ENCODE results near the gene RAET1L.
"Not testable (repeated sequence)": the region's sequence is repeated elsewhere in the genome, so short reads cannot be mapped to it uniquely, and the experiment has no call there.

Gene RAET1L, protein sequence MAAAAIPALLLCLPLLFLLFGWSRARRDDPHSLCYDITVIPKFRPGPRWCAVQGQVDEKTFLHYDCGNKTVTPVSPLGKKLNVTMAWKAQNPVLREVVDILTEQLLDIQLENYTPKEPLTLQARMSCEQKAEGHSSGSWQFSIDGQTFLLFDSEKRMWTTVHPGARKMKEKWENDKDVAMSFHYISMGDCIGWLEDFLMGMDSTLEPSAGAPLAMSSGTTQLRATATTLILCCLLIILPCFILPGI

DNA sequence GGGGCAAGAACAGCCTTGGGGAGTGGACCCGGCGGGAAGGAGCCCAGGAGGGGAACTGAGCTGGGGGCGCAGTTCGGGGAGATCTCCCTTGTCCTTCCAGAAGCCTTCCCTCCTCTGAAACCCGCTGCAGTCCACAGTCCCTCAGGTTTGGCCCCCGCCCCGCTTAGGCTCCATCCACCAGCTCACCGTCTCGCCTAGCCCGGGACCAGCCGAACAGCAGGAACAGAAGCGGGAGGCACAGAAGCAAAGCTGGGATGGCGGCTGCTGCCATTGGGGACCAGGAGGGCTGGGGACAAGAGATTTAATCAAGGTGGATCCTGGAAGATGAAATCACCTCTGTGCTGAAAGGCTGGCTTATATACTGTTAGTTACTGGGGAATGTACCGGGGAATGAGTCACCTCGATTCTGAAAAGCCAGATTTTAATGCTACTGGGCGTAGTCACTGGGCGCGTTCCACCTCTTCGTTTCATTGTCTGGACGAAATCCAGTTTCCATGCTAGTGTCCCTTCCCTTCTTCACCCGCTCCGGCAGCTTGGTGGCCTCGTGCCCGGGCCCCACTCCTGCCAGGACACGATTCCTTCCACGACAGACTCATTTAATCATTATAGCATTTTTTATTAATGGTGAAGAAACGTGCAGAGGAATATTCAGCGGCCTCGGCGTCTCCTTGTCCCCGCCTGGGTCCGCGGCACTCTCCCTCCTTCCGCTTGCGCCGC lies at the start of gene RAET1L:
Gene RAET1L, minus strand, starts transcription at position 332 of the 717 bp plus-strand sequence. Its CDS starts 61 bp downstream, at position 271.
- no peak for DNase-seq (ENCODE audit: low read depth in 3 of 3)

DNA sequence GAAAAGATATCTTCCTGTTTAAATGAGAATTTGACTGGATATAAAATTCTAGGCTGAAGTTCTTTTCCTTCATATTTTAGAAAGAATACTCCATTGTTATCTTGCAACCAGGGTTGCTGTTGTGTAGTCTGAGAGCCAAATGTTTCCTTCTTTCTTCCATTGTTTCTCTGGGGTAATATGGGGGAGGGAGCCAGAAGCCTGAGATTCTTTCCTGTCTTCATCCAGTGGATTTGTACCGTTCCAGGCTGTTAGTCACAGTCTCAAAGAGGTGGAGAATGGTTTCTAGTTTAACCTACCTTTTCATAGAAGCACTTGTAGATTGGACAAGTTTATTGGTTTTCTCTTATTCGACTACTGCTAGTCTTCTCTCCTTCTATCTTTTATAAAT lies 49.7 kb upstream of the RAET1L start:
- no peak for DNase-seq (ENCODE audit: low read depth in 3 of 3)

DNA sequence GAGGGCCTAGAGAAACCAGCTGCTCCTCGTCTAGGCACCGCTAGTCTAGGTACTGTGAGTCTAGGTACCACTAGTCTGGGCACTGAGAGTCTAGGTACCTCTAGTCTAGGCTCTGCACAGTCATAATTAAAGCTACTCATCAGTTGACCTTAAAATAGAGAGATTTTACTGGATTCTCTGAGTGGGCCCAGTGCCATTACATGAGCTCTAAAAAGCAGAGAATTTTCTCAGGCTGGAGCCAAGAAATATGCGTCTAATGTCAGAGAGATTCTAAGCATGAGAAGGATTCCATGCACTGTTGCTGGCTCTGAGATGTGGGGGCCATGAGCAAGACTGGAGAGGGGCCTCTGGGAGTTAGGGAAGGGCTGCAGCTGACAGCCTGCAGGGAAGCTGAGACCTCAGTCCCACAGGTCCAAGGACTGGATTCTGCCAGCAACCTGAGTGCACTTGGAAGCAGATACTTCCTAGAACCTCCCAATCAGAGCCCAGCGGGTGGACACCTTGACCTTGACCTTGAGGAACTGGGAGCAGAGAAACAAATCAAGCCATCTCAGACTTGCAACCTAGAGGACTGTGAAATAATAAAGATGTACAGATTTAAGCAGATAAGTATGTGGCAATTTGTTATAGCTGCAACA lies 49.2 kb upstream of the RAET1L start:
- DNase-seq (ENCODE audit: low read depth in 3 of 3): not testable (repeated sequence)

DNA sequence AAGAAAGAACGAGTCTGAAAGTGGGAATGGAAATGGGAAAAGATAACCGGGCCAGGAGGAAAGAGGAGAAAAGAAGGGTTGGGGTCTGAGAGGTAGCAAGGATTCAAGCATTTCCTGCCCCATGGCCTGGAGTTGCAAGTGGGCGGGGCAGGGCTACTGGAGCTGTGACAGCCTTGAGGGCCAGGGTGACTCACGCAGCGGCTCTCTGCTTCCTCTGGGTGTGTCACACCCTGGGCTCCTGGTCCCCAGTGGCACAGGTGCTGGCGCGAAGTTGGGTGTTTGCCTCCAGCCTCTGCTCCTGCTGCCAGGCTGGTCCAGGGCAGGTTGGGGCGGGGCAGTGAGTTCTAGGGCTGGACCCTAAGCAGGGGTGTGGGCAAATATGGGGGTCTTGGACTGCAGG lies 46.9 kb upstream of the RAET1L start:
- no peak for DNase-seq (ENCODE audit: low read depth in 3 of 3)

DNA sequence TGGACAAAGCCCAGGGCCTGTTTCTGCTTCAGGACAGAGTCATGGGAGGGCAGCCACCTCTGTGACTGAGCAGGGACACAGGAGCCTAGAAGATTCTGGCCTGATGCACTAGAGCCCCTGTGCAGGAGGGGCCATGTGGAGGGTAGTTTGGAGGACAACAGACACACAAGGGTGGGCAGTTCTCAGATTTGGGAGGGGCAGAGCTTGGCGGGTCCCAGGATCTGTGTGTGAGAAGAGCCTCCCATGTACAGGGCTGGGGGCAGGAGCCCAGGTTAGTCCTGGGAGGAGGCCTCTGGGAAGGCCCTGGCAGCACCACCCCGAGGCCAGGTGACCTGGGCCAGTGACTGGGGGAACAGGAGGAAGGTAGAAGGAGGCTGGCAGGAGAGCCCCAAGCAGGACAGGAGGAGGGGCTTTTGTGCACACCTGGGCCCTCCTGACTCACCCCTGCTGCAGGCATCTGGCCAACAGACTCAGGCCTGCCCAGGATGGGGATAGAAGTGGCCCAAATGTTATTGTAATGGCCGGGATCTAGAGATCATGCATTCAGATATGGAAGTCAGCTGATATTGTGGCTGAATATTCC lies 45.0 kb upstream of the RAET1L start:
- no peak for DNase-seq (ENCODE audit: low read depth in 3 of 3)

DNA sequence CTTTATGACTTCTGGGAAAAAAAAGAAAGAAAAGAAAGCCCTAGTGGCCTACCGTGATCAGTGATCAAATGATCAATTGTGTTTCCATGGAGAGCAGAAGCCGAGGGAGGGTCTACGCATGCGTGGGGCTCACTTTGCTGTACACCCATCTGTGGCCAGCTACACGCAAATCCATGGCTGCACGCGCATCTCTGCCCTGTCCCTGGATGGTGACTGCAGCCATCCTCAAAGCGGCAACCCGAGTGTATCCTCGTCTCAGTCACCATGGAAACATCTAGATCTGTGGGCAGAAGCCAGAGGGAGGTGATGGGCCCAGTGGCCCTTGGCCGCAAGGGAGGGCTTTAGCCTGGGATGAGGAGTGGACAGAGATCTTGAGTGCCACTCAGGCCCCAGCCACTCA lies 44.4 kb upstream of the RAET1L start:
- DNase-seq (ENCODE audit: low read depth in 3 of 3): no peak

DNA sequence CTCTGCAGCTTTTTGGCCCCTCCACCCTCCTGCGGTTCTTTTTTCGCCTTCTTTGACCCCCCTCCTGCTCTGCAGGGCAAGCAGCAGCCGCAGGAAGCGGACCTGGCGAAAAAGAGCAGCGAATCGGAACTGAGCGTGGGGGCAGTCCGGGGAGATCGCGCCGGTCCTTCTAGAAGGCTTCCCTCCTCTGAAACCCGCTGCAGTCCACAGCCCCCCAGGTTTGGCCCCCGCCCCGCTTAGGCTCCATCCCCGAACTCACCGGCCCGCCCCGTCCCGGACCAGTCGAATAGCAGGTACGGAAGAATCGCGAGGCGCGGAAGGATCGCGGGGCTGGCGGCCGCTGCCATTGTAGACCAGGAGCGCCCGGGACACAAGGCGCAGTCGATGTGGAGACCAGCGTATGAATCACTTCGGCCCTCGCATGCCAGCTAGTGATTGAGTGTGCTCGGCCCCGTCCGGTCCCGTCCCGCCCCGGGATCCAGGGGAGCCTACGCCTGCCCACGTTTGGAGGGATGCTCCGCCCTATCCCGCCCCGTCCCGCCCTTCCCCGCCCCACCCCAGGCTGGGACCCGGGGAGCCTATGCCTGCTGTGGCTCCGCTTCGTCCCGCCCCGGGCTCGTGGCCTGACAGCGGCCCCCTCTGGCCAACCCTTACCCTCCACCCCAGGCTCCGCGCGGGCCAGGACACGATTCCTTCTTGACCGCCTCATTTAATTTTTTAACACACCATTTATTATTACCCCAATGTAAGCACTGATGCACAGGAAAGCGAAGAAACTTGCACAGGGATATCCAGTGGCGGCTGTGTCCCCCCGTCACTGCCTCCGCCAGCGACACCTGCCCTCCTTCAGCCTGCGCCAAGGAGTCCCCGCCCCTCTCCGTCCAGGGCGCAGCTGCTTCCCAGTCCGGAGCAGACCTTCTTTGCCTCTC lies 43.7 kb upstream of the RAET1L start, which contains the start of gene ULBP3:
Gene ULBP3, minus strand, starts transcription at position 402 of the 929 bp plus-strand sequence. Its CDS starts 55 bp downstream, at position 347.
- peak; percentile 36 to 66 (median 52) for DNase-seq (ENCODE audit: low read depth in 3 of 3)

DNA sequence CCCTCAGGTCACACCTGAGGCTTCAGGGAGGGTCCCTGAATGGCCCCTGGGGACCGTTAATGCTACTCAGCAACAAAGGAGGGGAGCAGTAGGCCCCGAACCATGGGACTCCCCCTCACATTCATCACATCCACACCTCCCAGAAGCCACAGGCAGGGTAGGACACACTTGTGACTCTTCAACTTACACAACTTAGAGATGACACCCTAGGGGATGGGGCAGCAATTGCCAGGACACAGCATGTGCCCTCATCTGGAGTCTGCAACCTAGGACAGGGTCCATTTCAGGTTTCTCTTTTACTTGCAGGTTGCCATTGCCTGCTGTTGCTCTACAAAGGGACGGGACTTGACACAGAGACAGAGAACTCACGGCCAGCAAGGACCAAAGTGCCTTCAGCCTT lies 42.8 kb upstream of the RAET1L start:
- DNase-seq (ENCODE audit: low read depth in 3 of 3): no peak

DNA sequence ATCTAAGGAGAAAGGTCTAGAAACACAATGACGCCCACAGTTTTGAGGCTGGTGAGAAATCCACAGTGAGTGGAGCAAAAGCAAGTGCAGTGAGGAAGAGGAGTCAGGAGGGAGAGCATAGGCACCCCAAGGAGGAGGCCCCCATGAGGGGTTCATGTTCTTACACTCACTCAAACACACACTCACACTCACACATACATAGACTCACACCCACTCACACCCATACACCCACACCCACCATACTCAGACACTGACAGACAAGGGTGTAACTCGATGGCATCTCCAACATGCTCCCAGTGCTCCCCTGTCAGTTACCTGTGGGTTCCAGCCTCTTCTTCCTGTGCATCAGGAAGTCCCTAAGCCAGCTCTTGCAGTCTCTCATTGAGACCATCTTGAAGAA lies 39.8 kb upstream of the RAET1L start:
- no peak for DNase-seq (ENCODE audit: low read depth in 3 of 3)

DNA sequence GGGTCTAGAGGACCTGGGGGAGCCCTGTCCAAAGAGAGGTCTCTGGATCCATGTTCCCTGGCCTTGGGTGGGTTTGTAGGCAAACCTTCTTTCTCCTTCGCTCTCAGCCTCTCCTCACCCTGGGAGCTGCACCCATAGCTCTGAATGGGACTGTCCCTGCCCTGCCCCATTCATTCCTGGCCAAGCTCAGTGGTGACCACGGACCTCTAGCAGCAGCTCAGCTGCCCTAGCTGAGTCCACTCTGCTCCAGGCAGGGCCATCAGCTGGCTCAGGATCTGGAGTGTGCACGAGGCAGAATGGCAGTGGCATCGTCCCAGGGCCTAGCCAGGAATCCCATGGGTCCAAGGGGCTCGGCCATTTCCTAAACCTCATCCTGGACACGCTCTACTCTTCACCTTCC lies 38.3 kb upstream of the RAET1L start:
- DNase-seq (ENCODE audit: low read depth in 3 of 3): no peak

DNA sequence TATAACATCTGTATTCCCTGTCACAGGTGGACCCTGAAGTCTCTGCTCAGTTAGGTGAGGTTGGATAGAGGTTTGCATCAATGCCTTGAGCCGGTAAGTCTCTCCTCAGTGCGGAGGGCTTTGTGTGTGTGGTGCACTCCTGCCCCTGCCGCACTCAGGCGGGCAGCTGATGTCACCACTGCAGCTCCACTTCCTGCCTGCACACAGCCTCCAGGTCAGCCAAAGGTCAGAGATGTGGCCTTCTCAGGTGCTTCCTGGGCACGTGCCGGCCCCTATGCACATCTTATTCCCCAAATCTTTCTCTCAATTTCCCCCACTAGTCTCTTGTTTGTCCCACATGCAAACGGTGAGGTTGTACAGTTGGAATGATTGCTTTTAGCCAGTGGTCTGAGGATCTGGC lies 34.6 kb upstream of the RAET1L start:
- not testable (repeated sequence) for DNase-seq (ENCODE audit: low read depth in 3 of 3)

DNA sequence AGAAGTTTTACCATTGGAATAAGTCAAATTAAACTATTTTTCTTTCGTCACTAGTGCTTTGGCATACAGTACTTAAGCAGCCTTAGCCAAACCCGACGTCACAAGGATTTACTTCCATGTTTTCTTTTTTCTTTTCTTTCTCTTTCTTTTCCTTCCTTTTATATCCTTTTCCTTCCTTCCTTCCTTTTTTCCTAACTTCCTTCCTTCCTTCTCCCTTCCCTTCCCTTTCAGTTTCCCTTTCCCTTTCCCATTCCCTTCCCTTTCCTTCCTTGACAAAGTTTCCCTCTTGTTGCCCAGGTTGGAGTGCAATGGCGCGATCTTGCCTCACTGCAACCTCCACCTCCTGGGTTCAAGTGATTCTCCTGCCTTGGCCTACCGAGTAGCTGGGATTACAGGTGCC lies 33.7 kb upstream of the RAET1L start:
- no peak for DNase-seq (ENCODE audit: low read depth in 3 of 3)

DNA sequence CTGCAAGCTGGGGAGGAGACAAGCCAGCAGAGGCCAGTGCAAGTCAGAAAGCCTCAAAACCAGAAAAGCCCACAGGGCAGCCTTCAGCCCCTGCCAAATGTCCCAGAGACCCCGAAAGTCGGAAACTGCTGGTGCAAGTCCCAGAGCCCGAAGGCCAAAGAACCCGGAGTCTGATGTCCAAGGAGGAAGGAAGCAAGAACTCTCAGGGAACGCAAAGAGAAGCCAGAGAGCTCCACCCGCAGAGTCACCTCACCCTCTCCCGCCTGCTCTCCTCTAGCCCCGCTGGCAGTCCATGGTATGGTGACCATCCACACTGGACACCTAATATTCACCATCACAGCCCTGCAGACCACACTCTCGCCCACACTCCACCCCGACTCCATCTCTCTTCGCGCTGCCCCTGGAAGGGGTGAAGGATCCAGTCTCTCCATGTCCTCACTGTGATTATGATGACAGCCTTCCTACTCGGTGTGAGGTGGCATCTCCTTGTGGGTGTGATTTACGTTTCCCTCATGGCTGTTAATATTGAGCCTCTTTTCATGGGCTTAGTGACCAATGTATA lies 33.0 kb upstream of the RAET1L start:
- no peak for DNase-seq (ENCODE audit: low read depth in 3 of 3)

DNA sequence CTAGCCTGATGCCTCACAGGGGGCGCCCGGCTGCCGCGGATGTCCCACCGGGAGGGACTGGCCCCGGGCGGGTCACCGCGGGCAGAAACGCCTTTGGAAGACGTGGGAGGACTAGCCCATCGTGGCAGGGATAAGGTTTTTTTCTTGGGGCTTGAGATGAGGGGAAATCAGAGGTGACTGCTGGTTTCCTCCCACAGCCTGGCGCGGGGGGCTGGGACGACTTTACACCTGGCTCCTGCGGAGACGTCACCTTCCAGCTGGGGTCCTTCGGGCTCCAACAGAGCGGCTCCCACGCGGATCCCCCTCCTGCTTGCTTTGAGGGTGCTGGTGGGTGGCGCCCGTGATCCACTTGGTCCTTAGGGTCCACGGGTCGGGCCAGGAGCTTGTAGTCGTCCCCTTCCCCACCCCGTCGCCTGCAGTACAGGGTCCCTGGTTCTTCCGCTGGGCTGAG lies 32.2 kb upstream of the RAET1L start:
- no peak for DNase-seq (ENCODE audit: low read depth in 3 of 3)

DNA sequence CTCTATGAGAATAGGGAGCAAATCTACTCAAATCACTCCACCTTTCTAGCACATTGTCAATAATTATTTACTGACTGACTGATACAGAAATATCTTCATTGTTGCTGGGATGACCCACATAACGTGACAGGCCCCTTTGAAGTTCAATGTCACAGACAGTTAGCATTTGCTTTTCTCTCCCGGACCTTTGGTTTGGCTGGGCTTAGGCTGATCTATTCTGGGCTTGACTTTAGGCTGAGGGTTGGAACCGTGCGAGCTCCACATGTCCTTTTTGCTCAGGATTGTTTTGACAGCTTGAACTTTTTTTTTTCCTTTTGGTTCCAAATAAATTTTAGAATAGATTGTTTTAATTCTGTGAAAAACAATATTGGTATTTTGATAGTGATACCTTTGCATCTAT lies 31.6 kb upstream of the RAET1L start:
- no peak for DNase-seq (ENCODE audit: low read depth in 3 of 3)

DNA sequence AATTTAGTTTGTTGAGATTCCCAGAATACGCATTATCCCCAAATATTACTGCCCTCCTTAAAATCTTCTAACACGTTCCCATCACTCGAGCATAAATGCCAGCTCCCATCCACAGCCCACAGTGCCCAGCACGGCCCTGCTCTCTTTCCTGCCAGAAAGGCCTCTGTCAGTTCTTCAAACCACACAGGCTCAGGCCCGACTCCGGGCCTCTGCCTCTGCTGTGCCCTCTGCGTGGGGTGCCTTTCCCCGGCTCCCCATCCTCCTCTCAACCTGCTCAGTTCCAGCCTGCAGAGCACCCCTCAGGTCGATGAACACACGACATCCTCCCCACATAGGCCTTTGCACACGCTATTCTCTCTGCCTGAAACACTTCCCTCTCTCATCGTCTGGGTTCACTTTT lies 30.8 kb upstream of the RAET1L start:
- DNase-seq (ENCODE audit: low read depth in 3 of 3): no peak

DNA sequence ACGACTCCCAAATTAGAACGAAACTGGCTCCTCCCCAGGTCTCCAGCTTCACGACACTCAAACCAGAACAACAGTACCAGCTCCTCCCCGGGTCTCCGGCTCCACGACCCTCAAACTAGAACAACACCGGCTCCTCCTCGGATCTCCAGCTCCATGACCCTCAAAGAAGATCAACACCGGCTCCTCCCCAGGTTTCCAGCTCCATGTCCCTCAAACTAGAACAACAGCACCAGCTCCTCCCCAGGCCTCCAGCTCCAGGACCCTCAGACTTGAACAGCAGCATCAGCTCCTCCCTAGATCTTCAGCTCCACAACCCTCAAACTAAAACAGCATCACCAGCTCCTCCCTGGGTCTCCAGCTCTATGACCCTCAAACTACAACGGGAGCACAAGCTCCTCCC lies 29.8 kb upstream of the RAET1L start:
- no peak for DNase-seq (ENCODE audit: low read depth in 3 of 3)

DNA sequence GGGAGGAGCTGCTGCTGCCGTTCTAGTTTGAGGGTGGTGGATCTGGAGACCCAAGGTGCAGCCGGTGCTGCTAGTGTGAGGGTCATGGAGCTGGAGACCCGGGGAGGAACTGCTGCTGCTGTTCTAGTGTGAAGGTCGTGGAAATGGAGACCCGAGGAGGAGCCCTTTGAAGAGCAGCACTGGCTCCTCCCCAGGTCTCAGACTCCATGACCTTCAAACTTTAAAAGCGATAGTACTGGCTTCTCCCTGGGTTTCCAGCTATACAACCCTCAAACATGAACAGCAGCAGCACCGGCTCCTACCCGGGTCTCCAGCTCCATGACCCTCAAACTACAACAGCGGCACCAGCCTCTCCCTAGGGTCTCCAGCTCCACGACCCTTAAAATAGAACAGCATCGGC lies 28.1 kb upstream of the RAET1L start:
- DNase-seq (ENCODE audit: low read depth in 3 of 3): no peak

DNA sequence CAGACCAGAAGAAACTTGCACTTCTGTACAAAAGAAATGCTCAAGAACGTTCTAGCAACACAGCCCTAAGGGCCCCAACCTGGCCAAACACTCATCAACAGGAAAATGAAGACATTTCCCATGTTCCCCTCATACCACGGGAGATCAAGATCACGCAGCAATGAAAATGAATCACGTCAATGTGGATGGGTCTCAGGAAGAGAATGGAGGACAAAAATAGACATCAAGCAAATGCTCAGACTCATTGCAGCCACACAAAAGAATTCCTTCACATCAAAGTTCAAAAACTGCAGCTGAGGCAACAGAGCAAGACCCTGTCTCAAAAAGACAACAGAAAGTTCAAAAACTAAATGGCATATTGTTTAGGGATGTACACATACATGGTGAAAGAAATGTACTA lies 25.5 kb upstream of the RAET1L start:
- no peak for DNase-seq (ENCODE audit: low read depth in 3 of 3)

DNA sequence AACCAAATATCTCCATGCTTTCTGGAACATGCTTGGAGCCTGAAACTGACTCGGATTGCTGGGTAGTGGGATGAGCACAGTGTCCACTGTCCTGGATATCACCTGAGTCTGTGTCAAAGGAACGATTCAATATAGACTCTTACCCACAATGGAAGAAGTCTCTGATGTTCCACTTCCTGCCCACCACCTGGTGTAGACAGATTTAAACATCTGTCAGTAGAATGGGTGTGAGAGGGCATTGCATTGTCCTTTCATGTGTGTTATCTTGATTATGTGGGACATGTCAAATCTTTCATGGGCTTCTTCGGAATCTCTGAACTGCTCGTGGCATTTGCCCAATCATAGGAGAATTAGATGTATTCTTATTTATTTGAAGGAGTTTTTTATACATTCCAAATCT lies 22.8 kb upstream of the RAET1L start:
- no peak for DNase-seq (ENCODE audit: low read depth in 3 of 3)

DNA sequence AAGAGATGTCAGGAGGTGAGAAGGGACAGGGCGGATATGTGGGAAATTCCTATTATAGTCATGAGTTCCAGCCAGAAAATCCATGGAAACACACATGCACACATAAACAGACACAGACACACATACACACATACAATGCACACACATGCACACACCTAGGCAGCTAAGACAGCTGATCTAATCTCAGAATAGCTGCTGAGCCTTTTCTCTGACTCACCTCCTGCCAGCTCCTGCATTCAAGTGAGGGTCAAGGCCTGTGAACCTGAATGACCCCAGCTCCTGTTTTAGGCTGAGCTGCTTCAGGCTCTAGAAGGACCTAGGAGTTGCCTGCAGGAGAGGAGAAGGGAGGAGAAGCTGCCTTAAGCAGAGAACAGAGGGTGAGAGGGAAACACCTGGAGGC lies 21.6 kb upstream of the RAET1L start:
- DNase-seq (ENCODE audit: low read depth in 3 of 3): no peak

Data from stimulated activated CD4-positive, alpha-beta T cell treated with anti-CD3 and anti-CD28 coated beads, TNF-alpha, amount 100 ng/mL, for 48 hours (primary cell).